Uterus (tissue), 2 donors: ENCODE data around the gene CLIP2.

Source experiments
- CTCF ChIP-seq, 4 experiments: fragments of 200-600 bp in 2 of 4; fragments of 450-650 bp in 2 of 4; sonication (generic) in 2 of 4; IDR thresholded peaks; one replicate each; pipeline ENCODE4 v1.5.1; 2016 to 2019; ENCODE audit warnings: antibody characterized with exemption in 4 of 4, mild to moderate bottlenecking in 2 of 4, moderate library complexity in 1 of 4
- POLR2A ChIP-seq, 2 donors: fragments of 450-650 bp; IDR thresholded peaks; one replicate each; pipeline ENCODE4 v1.6.1; 2016; ENCODE audit warnings: antibody characterized with exemption in 2 of 2, mild to moderate bottlenecking in 1 of 2, moderate library complexity in 1 of 2

- TF ChIP-seq POLR2A (IDR thresholded peaks at IDR 0.05) (no peak), CTCF (IDR thresholded peaks at IDR 0.05) (no peak)
These were observed 120.4 kb downstream of the CLIP2 start for GRCh38 chr7:74409571-74409970.
